22Rv1 (cell line): ENCODE measurements around the gene POU3F1.

Source experiments
- ZFX ChIP-seq: fragments of 450-650 bp; IDR thresholded peaks from 2 replicates; pipeline ENCODE4 v1.6.1; 2017; ENCODE audit warnings: antibody characterized with exemption, borderline replicate concordance
- TF ChIP-seq, protein P1 (sequence below): fragments of 450-650 bp; IDR thresholded peaks from 2 replicates; pipeline ENCODE4 v1.5.1; 2017; ENCODE audit warnings: mild to moderate bottlenecking

DNA sequence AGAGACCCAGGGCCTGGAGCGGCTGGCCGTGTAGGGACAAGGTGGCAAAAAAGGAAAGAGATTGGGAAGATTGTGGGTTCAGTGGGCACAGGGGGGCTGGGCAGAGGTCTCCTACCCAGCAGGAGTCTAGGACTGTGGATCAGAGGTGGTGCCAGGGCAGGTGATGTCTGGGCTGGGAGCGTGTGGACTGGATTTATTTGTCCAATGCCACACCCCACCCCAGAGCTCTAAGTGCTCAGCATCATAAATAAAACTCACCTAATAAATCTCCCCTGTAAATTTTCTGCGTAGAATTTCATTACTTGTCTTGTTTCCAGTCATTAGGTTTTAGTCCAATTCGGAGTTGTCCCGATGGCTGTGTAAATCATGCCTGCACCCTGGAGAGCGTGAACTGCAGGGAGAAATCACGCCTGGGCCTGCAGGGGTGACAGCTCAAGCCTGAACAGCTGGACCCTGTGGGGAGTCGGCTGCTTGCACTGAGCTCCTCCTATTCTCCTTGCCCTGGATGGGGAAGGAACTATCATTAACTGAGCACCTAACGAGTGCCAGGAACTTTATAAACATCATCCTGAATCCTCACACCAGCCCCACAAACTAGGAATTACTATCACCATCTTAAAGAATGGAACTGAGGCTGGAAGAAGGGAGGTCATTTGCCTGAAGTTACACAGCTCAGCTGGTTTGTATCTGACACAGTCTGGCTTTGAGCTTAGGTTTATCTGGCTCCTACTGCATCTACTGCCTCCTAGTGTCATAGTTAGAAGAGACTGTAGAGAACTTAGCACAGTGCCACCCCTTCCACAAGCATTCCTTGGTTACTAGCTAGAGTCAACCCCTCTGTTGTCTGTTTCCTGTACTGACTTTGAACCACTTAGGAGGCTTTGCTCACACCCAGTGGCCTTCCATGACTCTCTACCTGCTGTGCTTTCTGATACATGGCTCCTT lies 25.0 kb upstream of the POU3F1 start:
- TF ChIP-seq, protein P1, sequence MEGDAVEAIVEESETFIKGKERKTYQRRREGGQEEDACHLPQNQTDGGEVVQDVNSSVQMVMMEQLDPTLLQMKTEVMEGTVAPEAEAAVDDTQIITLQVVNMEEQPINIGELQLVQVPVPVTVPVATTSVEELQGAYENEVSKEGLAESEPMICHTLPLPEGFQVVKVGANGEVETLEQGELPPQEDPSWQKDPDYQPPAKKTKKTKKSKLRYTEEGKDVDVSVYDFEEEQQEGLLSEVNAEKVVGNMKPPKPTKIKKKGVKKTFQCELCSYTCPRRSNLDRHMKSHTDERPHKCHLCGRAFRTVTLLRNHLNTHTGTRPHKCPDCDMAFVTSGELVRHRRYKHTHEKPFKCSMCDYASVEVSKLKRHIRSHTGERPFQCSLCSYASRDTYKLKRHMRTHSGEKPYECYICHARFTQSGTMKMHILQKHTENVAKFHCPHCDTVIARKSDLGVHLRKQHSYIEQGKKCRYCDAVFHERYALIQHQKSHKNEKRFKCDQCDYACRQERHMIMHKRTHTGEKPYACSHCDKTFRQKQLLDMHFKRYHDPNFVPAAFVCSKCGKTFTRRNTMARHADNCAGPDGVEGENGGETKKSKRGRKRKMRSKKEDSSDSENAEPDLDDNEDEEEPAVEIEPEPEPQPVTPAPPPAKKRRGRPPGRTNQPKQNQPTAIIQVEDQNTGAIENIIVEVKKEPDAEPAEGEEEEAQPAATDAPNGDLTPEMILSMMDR, result peak; percentile 35
- no peak for TF ChIP-seq ZFX
